SU-DHL-6 (cell line): ENCODE results near the gene SLC2A3.

Experiments used
- EZH2phosphoT487 ChIP-seq: fragments of 200-600 bp; sonication (generic), shearing (Covaris generic); conservative IDR thresholded peaks from 2 replicates; pipeline ENCODE4 v1.6.1; 2018; ENCODE audit warnings: mild to moderate bottlenecking, antibody characterized with exemption, low read length, moderate library complexity, mixed read lengths
- TF ChIP-seq, protein P1 (sequence below): fragments of 200-600 bp; sonication (generic); IDR thresholded peaks from one replicate; pipeline ENCODE4 v1.5.1; 2017; ENCODE audit warnings: antibody characterized with exemption, mild to moderate bottlenecking, low read length, moderate library complexity; ENCODE audit not compliant: insufficient read depth, poor library complexity, severe bottlenecking

DNA sequence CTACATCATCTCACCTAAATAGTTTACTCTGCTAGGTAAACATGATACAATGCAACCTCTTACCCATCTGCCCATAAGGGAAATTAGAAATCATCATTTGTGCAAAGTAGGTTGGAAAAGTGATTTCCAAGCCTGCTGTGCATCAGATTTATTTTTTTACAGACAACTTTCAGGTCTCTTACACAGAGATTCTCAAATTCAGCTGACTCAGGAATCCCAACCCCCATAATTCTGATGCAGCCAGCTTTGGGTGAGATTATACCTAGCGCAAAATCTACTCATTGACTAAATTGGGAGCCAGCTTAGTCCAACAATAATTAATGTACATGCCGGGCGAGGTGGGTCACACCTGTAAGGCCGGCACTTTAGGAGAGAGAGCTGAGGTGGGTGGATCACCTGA, 8.5 kb downstream of the SLC2A3 start:
- TF ChIP-seq, protein P1, sequence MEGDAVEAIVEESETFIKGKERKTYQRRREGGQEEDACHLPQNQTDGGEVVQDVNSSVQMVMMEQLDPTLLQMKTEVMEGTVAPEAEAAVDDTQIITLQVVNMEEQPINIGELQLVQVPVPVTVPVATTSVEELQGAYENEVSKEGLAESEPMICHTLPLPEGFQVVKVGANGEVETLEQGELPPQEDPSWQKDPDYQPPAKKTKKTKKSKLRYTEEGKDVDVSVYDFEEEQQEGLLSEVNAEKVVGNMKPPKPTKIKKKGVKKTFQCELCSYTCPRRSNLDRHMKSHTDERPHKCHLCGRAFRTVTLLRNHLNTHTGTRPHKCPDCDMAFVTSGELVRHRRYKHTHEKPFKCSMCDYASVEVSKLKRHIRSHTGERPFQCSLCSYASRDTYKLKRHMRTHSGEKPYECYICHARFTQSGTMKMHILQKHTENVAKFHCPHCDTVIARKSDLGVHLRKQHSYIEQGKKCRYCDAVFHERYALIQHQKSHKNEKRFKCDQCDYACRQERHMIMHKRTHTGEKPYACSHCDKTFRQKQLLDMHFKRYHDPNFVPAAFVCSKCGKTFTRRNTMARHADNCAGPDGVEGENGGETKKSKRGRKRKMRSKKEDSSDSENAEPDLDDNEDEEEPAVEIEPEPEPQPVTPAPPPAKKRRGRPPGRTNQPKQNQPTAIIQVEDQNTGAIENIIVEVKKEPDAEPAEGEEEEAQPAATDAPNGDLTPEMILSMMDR, result no peak
- no peak for TF ChIP-seq EZH2phosphoT487
